Spinal cord (tissue), 10 donors: Measurements from ENCODE around the gene GNA12. TPM values are rescaled to one million over a fixed set of nuclear protein-coding genes. Genes with fewer than 3 reads are reported as not detected.

Experiments used
- DNase-seq, 6 donors: peaks; one replicate each; pipeline versions ENCODE4 v3.0.0 to v3.0.0-alpha.2; 2013 to 2015; ENCODE audit warnings: low spot score in 6 of 6, low read depth in 4 of 6
- H3K27ac ChIP-seq: one replicate; pipeline ENCODE4 v1.5.1; 2013; ENCODE audit warnings: low read depth, low read length, control low read depth
- H3K27me3 ChIP-seq: one replicate; pipeline ENCODE4 v1.6.1; 2013; ENCODE audit warnings: low read length; ENCODE audit not compliant: control insufficient read depth, insufficient read depth
- H3K36me3 ChIP-seq: one replicate; pipeline ENCODE4 v1.6.1; 2013; ENCODE audit warnings: low read length; ENCODE audit not compliant: control insufficient read depth, insufficient read depth
- H3K4me1 ChIP-seq: one replicate; pipeline ENCODE4 v1.6.1; 2013; ENCODE audit warnings: low read length; ENCODE audit not compliant: control insufficient read depth, insufficient read depth
- H3K4me3 ChIP-seq: one replicate; pipeline ENCODE4 v1.5.1; 2013; ENCODE audit warnings: low read depth, low read length, control low read depth
- H3K9me3 ChIP-seq: one replicate; pipeline ENCODE4 v1.6.1; 2013; ENCODE audit warnings: low read length; ENCODE audit not compliant: control insufficient read depth, insufficient read depth
- WGBS: methylation state at CpG from one replicate; pipeline ENCODE4 v1.1.5; 2013; ENCODE audit warnings: missing lambda C conversion rate; ENCODE audit not compliant: insufficient coverage; 5-methylcytosine and 5-hydroxymethylcytosine counted together
- polyA plus RNA-seq, 2 donors: library from polyadenylated mRNA; unstranded; fragments of 120-200 nt; gene quantifications; one replicate each; pipeline ENCODE4 v1.2.1, GENCODE V29; 2013; ENCODE audit not compliant: insufficient read length in 2 of 2
- total RNA-seq, 2 donors: library from RNA; depleted of rRNA in 1 of 2; stranded (reverse); fragments of 120-200 nt in 1 of 2; fragments of >200 nt in 1 of 2; gene quantifications; one replicate each; pipeline versions ENCODE4 v1.2.3 to v1.2.4, GENCODE V29; 2013 to 2014
- donor health status: healthy.

Gene GNA12
- total and polyA plus RNA-seq, 4 donors, result 17.9 to 125 (median 64.9) TPM

GRCh38 chr7:2830609-2831376 is 13.3 kb downstream of the GNA12 start:
- no peaks in the 10 kb centered on the region for H3K9me3 ChIP-seq
- no peak for DNase-seq
- no peak overlapping the region for H3K4me3 ChIP-seq
- no peaks in the 10 kb centered on the region for H3K27me3 ChIP-seq
- H3K27ac ChIP-seq, result no peak overlapping the region
- H3K36me3 ChIP-seq, result peaks cover 3% of the 10 kb centered on the region
- H3K4me1 ChIP-seq, result peaks cover 3% of the 10 kb centered on the region
- WGBS, result 97% methylated on average over 7 of the region's 8 CpGs

- no peak overlapping the region for H3K4me3 ChIP-seq
- 56% methylated on average over 4 of the region's 5 CpGs for WGBS
- peaks cover 5% of the 10 kb centered on the region for H3K36me3 ChIP-seq
- no peak overlapping the region for H3K27ac ChIP-seq
- no peaks in the 10 kb centered on the region for H3K27me3 ChIP-seq
- H3K4me1 ChIP-seq, result peaks cover 21% of the 10 kb centered on the region
- no peaks in the 10 kb centered on the region for H3K9me3 ChIP-seq
- no peak for DNase-seq
Observed at GRCh38 chr7:2829040-2829439, 15.1 kb downstream of the GNA12 start.

- WGBS, result no CpG with 5 or more reads among the region's 2 CpGs
- Histone ChIP-seq H3K4me3 (no peak overlapping the region), H3K36me3 (peaks cover 2% of the 10 kb centered on the region), H3K4me1 (peaks cover 34% of the 10 kb centered on the region), H3K27me3 (no peaks in the 10 kb centered on the region), H3K27ac (no peak overlapping the region), H3K9me3 (no peaks in the 10 kb centered on the region)
- DNase-seq, result no peak
Observed at GRCh38 chr7:2826771-2827170, 17.3 kb downstream of the GNA12 start.

- H3K27ac ChIP-seq, result no peak overlapping the region
- 47% methylated on average over 17 of the region's 20 CpGs for WGBS
Observed at GRCh38 chr7:2825559-2826227, 18.4 kb downstream of the GNA12 start.

GRCh38 chr7:2824678-2825461 is 19.2 kb downstream of the GNA12 start:
- Histone ChIP-seq H3K4me1 (peaks cover 42% of the 10 kb centered on the region), H3K27me3 (no peaks in the 10 kb centered on the region), H3K4me3 (no peak overlapping the region), H3K9me3 (no peaks in the 10 kb centered on the region), H3K27ac (no peak overlapping the region), H3K36me3 (peaks cover 2% of the 10 kb centered on the region)
- no peak for DNase-seq
- 35% methylated on average over 9 of the region's 16 CpGs for WGBS

More at GRCh38 chr7:2825559-2826227, 18.4 kb downstream of the GNA12 start:
- DNase-seq, result no peak
- Histone ChIP-seq H3K4me3 (no peak overlapping the region), H3K4me1 (peaks cover 40% of the 10 kb centered on the region), H3K27me3 (no peaks in the 10 kb centered on the region), H3K9me3 (no peaks in the 10 kb centered on the region), H3K36me3 (peaks cover 2% of the 10 kb centered on the region)

GRCh38 chr7:2824026-2824677 is 20.0 kb downstream of the GNA12 start:
- no peak for DNase-seq
- no peak overlapping the region for H3K4me3 ChIP-seq
- no peaks in the 10 kb centered on the region for H3K9me3 ChIP-seq
- WGBS, result 65% methylated on average over 16 of the region's 16 CpGs
- H3K27me3 ChIP-seq, result no peaks in the 10 kb centered on the region
- H3K36me3 ChIP-seq, result peaks cover 2% of the 10 kb centered on the region
- H3K27ac ChIP-seq, result no peak overlapping the region
- H3K4me1 ChIP-seq, result peaks cover 43% of the 10 kb centered on the region

GRCh38 chr7:2823130-2823529 is 21.0 kb downstream of the GNA12 start:
- WGBS, result no CpG with 5 or more reads among the region's 5 CpGs
- Histone ChIP-seq H3K4me1 (peaks cover 53% of the 10 kb centered on the region), H3K9me3 (no peaks in the 10 kb centered on the region), H3K36me3 (peaks cover 4% of the 10 kb centered on the region), H3K27me3 (no peaks in the 10 kb centered on the region), H3K27ac (no peak overlapping the region), H3K4me3 (no peak overlapping the region)
- no peak for DNase-seq

GRCh38 chr7:2821842-2822507 is 22.1 kb downstream of the GNA12 start:
- H3K27me3 ChIP-seq, result no peaks in the 10 kb centered on the region
- peaks cover 54% of the 10 kb centered on the region for H3K4me1 ChIP-seq
- WGBS, result 80% methylated on average over 3 of the region's 10 CpGs
- no peak overlapping the region for H3K4me3 ChIP-seq
- no peak overlapping the region for H3K27ac ChIP-seq
- no peaks in the 10 kb centered on the region for H3K9me3 ChIP-seq
- DNase-seq, result no peak
- H3K36me3 ChIP-seq, result peaks cover 4% of the 10 kb centered on the region
